ENCODE results near the gene DPP10.

Gene DPP10

DNA sequence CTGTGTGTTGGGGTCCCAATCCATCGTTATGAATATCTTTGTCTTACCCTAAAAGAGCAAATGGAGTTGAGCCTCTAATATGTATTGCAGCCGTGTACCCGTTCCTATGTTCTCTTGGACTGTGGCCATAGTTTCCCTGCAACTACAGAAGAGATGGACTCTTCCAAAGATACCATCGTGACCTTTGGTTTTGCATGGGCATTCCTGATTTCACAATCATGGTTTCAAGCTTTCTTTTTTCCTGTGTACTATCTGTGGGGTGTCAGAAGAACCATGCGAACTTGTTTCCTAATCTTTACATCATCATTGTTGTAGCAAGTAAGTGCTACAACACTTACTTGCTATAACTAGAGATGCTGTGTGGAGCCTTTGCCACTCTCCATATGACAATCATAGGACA is 1295.7 kb downstream of the DPP10 start:
- no peak for DNase-seq (ENCODE audit: low spot score)

DNA sequence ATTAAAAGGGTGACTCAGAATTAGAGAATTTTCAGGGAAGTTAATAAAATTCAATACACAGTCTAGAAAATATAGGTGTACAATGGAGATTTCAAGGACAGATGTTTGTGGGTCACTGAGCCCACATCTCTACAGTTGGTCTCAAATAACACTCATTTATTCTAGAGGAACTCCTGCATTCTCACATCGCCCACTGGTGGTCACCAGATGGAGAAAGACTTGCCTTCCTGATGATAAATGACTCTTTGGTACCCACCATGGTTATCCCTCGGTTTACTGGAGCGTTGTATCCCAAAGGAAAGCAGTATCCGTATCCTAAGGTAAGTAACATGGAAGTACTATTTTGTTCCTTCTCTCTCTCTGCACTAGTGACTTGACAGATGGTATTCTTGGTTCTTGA is 1297.1 kb downstream of the DPP10 start:
- DNase-seq (ENCODE audit: low spot score) = no peak

DNA sequence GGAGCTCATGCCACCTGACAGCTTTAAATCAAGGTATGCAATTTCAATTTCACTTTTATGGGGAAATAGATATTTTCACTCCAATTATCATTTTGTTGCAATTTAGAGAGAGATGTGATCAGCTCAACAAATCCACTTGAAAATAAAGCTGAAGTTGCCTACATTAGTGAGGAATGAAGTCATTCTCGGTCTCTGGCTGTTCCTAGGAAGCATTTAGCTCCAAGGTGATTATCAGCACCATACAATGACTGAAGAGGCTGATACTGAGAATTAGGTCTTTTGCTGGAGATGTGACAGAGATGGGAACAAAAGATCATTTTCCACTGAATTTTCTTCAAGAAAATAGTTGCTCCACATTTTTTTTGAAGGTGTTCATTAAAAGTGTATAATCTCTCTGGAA is 1303.7 kb downstream of the DPP10 start:
- no peak for DNase-seq (ENCODE audit: low spot score)

DNA sequence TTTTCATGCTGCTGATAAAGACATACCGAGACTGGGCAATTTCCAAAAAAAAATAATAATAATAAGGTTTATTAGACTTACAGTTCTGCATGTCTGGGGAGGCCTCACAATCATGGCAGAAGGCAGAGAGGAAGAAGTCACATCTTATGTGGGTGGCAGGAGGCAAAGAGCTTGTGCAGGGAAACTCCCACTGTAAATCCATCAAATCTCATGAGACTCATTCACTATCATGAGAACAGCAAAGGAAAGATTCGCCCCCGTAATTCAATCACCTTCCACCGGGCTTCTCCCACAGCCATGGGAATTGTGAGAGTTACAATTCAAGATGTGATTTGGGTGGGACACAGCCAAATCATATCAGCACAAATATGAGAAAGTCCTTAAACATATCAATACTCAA is 1314.8 kb downstream of the DPP10 start:
- DNase-seq (ENCODE audit: low spot score) = no peak

DNA sequence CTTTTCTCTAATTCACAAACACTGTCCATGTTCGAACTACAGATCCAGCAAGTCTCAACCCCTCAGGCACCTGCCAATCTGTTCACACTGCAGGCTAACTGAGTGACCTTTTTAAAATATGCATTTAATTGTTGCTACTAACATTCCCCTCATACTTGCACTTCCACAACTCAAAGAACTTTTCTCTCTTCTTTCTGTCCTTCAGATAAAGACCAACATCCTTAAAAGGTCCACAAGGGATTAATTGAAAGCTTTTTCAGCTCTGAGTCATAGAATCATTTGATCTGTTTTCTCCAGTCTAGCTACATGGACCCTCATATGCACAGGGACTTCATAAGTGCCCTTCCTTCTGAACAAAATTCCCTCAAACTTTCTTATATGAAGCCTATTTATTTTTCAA is 1321.2 kb downstream of the DPP10 start:
- DNase-seq (ENCODE audit: low spot score) = no peak

DNA sequence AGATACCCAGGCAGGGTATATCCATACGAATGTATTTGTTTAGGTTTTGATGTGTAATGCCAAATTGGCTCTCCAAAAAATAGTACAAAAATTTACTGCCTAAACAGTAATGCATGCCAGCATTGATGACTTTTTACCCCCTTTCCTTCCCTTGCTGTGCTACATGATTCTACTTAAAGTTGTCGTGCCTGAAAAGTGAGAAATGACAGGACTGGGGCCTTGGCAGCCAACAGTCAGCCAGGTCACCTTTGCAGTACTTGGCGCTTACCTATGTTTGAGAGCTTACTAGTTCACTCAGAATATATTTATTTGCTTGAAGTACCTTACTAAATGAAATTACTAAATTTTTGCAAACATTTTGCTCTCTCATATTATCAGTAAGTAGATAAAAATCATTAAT is 1329.1 kb downstream of the DPP10 start:
- DNase-seq (ENCODE audit: low spot score) = no peak

DNA sequence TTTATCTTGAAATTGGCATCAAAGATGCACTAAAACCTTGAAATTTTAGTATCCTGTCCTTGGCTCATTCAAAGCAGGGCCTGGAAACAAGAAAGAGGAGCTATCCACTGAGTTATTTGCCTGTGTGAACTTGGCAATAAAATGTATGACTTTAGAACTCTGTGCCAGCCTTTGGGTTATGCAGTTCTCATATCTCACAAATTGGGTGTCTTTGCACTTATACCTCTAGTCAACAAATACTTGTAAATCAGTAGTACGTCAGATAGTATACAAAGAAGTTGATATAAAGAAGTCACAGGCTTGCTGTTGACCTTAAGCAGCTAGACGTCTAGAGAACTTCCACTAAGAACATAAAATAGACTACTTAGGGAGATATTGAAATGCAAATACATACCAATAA is 1331.9 kb downstream of the DPP10 start:
- DNase-seq (ENCODE audit: low spot score) = no peak

DNA sequence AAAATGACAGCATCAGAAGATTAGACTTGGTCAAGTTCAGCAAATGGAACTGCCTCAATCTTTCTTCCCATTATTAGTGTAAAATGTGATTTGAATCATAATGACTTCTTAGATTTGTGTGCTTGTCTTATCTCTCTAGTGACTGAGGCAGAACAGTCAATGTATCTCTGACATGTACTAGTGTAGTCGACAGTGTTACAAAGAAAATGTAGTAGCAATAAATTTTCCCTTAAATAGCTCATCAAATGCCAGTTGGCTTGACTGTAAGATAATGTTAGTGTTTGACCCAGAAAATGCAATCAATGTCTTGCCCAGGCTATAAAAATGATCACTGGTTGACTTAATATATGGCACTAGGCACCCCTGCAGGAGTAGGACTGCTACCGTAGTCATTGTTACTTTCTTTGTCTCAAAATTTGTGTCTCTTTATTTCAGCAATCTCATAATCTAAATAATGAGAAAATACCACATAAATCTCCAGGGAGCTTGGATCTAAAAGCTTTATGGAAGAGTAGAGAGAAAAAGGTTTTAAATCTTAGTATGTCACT is 1336.7 kb downstream of the DPP10 start:
- DNase-seq (ENCODE audit: low spot score) = no peak

DNA sequence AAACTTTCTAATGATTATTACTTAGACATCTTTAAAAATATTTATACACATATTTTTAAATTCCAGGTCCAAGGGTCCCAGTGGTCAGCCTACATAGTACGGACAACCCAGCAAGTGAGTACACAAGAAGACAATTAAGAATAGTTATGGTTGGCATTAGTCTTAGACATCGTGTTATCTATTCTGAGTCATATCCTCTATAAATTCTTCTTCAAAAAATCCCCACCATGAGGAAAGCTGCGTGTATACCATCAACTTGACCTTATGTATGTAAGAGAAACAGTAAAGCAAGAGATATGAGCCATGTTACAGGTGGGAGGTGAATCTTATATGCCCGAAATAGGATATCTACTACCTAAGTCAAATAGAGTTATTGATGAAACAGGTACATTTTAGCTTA is 1339.8 kb downstream of the DPP10 start:
- no peak for DNase-seq (ENCODE audit: low spot score)

DNA sequence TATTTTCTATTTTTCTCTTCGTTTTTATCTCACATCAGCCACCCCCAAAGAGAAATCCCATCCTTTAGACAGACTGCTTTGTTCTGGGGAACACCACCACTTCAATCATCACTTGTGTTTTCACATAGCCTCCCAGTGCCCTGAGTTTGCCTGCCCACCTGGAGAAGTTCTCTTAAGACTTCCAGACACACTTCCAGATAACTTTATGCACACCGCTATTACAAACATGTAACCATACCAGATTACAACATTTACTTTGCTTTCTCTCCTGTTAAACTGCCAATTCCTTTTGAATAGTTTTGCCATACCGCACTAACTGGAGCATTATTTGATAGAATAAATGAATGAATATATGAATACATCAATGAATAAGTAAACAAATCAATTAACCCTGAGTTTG is 1353.6 kb downstream of the DPP10 start:
- DNase-seq (ENCODE audit: low spot score) = no peak

DNA sequence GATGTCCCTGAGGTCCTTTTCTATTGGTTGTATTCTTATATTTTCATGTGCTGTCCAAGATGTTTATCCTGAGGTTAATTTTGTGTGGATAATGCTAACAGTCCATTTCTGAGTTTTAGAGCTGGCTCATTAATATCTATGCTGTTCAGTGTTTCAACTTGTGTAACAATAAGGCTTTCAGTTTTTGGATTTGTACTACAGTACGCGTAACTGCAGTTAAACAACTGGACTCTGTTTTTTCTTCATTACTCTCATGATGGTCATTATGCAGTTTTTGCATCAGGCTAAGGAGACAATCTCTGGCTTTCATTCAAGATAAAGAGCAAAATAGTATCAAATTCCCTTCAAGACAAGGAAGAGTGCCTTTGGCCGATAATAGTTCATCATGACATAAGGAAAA is 1364.8 kb downstream of the DPP10 start:
- DNase-seq (ENCODE audit: low spot score) = no peak

DNA sequence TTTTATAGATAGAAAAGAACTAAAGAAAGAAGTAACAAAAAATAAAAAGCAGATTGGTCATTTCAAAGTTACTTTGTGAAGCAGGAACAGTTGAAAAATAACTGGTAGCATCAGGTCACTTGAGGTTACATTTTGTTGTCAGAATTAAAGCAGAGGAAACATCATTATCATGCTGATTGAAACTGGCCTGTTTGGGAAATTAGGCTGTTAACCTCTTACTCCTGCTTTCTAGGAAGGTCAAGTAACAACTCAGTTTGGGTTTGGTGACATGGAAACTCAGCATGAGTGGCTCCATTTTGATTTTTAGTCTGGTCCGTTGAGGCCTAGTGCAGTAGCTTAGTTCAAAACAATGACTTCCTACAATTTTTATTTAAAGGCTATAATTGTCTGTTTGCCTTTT is 1383.5 kb downstream of the DPP10 start:
- DNase-seq (ENCODE audit: low spot score) = no peak

DNA sequence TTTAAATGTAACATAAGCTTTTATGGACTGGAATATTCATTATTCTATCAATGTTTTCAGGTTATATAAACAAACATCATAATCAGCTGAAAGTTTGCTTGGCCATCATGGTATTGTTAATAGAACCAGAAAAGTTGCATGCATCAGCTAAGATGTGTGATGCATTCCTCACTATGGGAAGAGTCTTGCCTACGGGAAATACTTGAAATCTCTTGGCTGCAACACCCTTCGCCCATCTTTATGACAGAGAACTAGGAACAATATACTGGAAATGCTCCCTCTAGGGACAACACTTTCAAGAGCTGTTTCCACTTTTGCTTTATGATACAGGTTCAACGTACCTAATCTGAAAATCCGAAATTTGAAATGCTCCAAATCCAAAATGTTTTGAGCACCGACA is 1390.8 kb downstream of the DPP10 start:
- no peak for DNase-seq (ENCODE audit: low spot score)

DNA sequence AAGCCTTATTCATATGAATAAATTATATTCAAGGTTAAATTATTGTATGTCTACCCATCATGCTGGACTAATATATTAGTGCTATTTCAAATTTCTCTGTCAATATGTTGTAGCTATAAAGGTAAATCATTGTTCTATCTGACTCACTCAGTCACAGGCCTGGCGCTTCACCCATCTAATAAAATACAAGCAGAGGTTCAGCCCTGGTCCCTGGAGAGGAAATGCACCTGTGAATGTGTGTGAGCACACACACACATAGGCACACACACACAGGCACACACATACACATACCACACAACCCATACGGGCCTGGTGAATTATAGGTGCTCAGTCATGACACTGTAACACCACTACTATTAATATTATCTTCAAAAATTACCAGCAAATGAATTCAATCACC is 1396.1 kb downstream of the DPP10 start:
- DNase-seq (ENCODE audit: low spot score) = no peak

DNA sequence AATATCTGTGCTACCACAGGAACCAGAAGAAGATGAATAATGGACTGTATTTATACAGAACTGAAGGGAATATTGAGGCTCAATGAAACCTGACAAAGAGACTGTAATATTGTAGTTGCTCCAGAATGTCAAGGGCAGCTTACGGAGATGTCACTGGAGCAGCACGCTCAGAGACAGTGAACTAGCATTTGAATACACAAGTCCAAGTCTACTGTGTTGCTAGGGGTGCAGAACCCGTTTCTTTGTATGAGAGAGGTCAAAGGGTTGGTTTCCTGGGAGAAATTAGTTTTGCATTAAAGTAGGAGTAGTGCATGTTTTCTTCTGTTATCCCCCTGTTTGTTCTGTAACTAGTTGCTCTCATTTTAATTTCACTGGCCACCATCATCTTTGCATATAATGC is 1399.9 kb downstream of the DPP10 start:
- DNase-seq (ENCODE audit: low spot score) = no peak

DNA sequence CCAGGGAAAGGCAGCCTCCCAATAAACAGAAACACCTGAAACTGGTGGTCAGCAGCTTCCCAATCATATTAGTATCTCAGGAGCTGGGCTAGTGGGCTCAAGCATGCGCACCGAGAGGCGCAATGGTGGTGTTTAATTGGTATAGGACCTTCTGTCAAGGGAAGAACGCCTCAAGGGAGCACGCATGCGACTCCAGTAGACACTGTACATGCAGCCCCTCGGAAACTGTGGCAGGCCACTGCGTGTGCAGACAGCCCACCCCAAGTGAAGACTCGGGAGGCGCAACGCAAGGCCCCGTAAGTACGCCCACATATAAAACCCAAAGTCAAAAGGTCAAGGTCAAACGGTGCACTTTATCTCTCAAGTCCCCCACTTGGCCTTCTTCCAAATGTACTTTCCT is 1405.8 kb downstream of the DPP10 start:
- no peak for DNase-seq (ENCODE audit: low spot score)

DNA sequence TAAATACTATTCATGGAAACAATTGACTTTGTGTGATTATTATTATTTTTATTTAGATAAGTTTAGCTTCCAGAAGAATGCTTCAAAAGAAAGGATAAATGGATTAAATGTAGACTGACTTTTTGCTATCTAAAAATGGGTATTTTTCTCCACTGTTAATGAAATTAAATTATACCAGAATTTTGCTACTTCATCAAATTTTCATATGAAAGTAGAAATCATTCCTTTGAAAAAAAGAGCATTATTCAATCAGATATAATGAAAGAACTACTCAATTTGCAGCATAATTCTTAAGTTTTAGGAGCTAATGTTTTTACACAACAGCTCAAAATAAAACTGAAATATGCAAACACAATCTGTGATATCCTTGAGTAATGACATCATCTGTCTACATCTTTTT is 1424.6 kb downstream of the DPP10 start:
- DNase-seq (ENCODE audit: low spot score) = no peak

DNA sequence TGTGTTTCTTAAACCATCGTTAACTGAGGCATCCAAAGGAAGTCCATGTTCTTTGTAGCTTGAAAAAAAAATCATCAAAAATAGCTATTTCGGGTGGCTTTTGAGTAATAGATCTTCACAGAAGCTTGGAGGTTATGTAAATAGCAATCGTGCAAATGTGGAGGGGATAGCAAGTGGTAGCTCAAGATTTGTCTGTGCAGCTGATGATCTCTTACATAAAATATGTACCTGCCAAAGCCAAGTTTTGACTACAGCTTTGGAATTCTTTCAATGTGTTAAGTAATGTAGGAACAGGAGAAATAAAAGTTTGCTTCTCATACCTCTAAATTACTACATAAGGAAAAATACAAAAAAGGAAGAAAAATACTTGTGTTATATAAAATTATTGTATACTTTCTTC is 1432.0 kb downstream of the DPP10 start:
- no peak for DNase-seq (ENCODE audit: low spot score)

DNA sequence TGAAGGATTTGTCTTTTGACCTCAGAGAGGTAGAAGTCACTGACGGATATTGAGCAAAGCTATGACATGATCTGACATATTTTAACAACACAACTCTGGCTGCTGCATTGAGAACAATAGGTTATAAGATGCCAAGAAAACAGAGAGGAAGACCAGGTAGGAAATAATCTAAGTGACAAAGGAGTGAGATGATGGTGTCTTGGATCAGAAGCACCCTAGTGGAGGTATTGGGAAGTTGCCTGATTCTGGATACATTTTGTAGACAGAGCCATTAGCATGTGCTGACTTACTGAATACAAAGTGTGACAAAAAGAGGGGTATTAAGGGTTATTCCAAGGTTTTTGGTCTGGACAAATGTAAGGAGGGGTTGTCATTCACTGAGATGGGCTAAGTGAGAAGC is 1438.1 kb downstream of the DPP10 start:
- no peak for DNase-seq (ENCODE audit: low spot score)

DNA sequence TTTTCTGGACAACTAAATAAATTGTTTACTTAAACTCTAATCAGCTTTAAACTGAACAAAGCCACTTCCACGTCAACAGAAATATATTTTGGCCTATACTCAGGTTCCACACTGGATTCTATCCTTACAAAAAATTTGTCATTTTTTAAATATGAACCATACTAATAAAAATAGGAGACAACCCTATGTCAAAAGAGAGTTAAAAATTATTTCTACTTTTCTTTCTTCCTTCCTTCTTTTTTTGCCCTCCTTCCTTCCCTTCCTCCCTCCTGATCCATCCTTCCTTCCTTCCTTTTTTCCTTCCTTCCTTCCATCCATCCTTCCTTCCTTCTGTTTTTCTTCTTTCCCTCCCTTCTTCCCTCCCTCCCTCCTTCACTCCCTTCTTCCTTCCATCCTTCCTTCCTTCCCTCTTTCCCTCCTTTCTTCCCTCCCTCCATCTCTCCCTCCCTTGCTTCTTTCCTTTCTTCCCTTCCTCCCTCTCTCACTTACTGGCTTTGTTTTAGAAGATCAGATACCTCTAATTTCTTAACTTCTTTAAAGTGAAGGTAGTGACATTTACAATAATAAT is 1444.9 kb downstream of the DPP10 start:
- no peak for DNase-seq (ENCODE audit: low spot score)
